Lower leg skin (tissue), 4 donors: ENCODE data around the gene PCMT1. TPM values are rescaled to one million over a fixed set of nuclear protein-coding genes. Genes with fewer than 3 reads are reported as not detected.

Experiments used
- DNase-seq, 2 donors: peaks; one replicate each; pipeline ENCODE4 v3.0.0-alpha.2; 2019; ENCODE audit warnings: low spot score in 2 of 2
- H3K4me3 ChIP-seq: fragments of 200-600 bp; sonication (generic); 2 replicates; pipeline ENCODE4 v1.5.1; 2017; ENCODE audit warnings: mild to moderate bottlenecking, low read depth; ENCODE audit not compliant: poor library complexity, severe bottlenecking
- POLR2A ChIP-seq, 2 donors: fragments of 450-650 bp; IDR thresholded peaks; one replicate each; pipeline ENCODE4 v1.6.1; 2016 to 2017; ENCODE audit warnings: antibody characterized with exemption in 2 of 2, mild to moderate bottlenecking in 1 of 2, moderate library complexity in 1 of 2
- WGBS, 2 donors: methylation state at CpG; one replicate each; pipeline ENCODE4 v1.1.5; 2018; 5-methylcytosine and 5-hydroxymethylcytosine counted together
- intact Hi-C: fragments of 100-400 bp; cut with DNase I; formaldehyde crosslinking; loops from one replicate; pipeline ENCODE4 v1.15.0; 2023; ENCODE audit warnings: low total_unique reads
- total RNA-seq, 4 donors: library from RNA; depleted of rRNA; stranded (reverse); fragments of >200 nt; gene quantifications; one replicate each; pipeline ENCODE4 v1.1.0, GENCODE V29; 2016
- TF ChIP-seq, protein P1 (sequence below), 3 donors: fragments of 450-650 bp; IDR thresholded peaks; one replicate each; pipeline ENCODE4 v1.5.1; 2016; ENCODE audit warnings: antibody characterized with exemption in 3 of 3, mild to moderate bottlenecking in 3 of 3, moderate library complexity in 2 of 3

The PCMT1 gene
- total RNA-seq, 4 donors from 2014 or later, result 68.4 to 93.5 (median 78.3) TPM

- DNase-seq, result no peak
- no peak overlapping the region for H3K4me3 ChIP-seq
- TF ChIP-seq POLR2A (IDR thresholded peaks at IDR 0.05), result no peak
- TF ChIP-seq, protein P1, sequence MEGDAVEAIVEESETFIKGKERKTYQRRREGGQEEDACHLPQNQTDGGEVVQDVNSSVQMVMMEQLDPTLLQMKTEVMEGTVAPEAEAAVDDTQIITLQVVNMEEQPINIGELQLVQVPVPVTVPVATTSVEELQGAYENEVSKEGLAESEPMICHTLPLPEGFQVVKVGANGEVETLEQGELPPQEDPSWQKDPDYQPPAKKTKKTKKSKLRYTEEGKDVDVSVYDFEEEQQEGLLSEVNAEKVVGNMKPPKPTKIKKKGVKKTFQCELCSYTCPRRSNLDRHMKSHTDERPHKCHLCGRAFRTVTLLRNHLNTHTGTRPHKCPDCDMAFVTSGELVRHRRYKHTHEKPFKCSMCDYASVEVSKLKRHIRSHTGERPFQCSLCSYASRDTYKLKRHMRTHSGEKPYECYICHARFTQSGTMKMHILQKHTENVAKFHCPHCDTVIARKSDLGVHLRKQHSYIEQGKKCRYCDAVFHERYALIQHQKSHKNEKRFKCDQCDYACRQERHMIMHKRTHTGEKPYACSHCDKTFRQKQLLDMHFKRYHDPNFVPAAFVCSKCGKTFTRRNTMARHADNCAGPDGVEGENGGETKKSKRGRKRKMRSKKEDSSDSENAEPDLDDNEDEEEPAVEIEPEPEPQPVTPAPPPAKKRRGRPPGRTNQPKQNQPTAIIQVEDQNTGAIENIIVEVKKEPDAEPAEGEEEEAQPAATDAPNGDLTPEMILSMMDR (IDR thresholded peaks at IDR 0.05), result no peak
- intact Hi-C loops, result no loop called here
- WGBS, 2 donors, result 94% methylated on average over 3 of the region's 3 CpGs
These were observed 23.8 kb upstream of the PCMT1 start for GRCh38 chr6:149725785-149726184.

- no peak for DNase-seq
- TF ChIP-seq, protein P1 (IDR thresholded peaks at IDR 0.05), result no peak
- TF ChIP-seq POLR2A (IDR thresholded peaks at IDR 0.05), result no peak
- intact Hi-C loops, result no loop called here
- H3K4me3 ChIP-seq, result no peak overlapping the region
- WGBS, 2 donors, result 86 to 90% methylated on average over 4 of the region's 4 CpGs
These were observed 21.6 kb upstream of the PCMT1 start for GRCh38 chr6:149727793-149728498.

DNA sequence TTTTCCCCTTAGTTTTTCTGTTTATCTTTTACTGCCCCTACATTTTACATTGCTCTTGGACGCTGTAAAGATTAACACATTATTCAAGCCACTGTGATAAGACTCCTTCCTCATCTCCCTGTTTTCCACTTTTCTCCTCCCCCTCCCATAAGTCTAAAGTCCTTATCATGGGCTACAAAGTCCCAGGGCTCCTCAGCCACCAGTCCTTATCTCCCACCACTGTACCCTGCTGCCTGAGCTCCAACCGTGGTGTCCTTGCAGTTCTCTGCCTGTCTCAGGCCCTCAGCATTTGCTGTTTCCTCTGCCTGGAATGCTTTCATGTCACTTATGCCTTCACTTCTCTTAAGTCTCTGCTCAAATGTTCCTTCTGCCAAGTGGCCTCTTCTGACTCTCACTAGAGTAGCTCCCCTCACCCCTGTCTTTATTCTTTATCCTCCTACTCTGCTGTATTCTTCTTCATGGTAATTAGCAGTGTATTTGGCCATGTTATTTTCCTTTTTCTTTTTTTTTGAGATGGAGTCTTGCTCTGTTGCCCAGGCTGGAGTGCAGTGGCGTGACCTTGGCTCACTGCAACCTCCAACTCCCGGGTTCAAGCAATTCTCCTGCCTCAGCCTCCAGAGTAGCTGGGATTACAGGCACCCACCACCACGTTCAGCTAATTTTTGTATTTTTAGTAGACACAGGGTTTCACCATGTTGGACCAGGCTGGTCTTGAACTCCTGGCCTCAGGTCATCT is 20.9 kb upstream of the PCMT1 start:
- WGBS, 2 donors, result 87 to 90% methylated on average over 5 of the region's 5 CpGs
- no peak overlapping the region for H3K4me3 ChIP-seq
- intact Hi-C loops, result no loop called here
- TF ChIP-seq, protein P1 (IDR thresholded peaks at IDR 0.05), result no peak
- TF ChIP-seq POLR2A (IDR thresholded peaks at IDR 0.05), result no peak
- no peak for DNase-seq

GRCh38 chr6:149729824-149730223 is 19.7 kb upstream of the PCMT1 start:
- 89 to 93% methylated on average over 8 of the region's 8 CpGs for WGBS, 2 donors
- DNase-seq, result no peak
- TF ChIP-seq, protein P1 (IDR thresholded peaks at IDR 0.05), result no peak
- no peak for TF ChIP-seq POLR2A (IDR thresholded peaks at IDR 0.05)
- intact Hi-C loops, result no loop called here
- H3K4me3 ChIP-seq, result no peak overlapping the region

- 98 to 100% methylated on average over 2 of the region's 2 CpGs for WGBS, 2 donors
- no peak for DNase-seq
- no peak overlapping the region for H3K4me3 ChIP-seq
- intact Hi-C loops, result no loop called here
- no peak for TF ChIP-seq POLR2A (IDR thresholded peaks at IDR 0.05)
- TF ChIP-seq, protein P1 (IDR thresholded peaks at IDR 0.05), result no peak
These were observed 16.3 kb upstream of the PCMT1 start for GRCh38 chr6:149733089-149733720.
